HG03378 (cell line): Measurements from ENCODE around the gene MACROH2A1.

ENCODE experiments used
- ATAC-seq: cut with Tn5 transposase; IDR thresholded peaks from one replicate; pipeline ENCODE4 v1.9.1; 2021; ENCODE audit warnings: mild to moderate bottlenecking, moderate library complexity; ENCODE audit not compliant: unreplicated experiment

MACROH2A1 gene

DNA sequence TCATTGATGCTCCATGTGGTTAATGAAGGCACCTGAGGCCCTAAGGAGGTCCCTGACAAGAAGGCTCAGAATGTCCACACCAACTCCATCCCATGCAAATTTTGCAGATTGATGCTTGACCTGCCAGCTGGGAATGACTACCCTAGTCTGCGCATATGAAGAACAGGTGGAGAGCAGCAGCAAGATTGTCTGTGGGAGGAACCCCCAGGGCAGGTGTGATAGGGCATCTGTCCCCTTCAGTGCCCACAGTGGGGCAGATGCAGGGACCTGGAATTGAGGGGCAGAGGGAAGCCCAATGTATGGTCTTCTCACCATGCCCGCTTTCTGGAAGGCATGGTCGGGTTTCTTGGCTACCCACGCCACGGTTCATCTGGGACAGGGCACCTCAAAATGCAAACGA is 79.6 kb downstream of the MACROH2A1 start:
- no peak for ATAC-seq

DNA sequence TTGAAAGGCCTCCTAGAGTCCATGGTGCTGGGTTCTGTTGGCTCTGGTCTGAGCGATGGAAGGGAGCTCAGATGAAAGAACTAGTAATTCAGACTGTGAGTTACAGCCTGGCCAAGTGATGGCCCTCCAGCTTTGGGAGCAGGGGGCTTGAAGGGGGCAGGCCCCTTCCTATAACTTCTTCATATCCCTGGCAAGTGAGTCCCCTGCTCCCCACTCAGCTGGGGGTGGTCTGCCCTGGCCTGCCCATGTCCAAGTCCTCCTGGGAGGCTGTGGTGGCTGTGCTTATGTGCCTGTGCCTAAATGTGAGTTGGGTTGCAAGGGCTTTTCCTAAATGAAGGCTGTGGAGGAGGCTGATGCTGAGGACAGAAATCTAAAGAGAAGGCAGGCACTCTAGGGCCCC is 80.1 kb downstream of the MACROH2A1 start:
- ATAC-seq: no peak

DNA sequence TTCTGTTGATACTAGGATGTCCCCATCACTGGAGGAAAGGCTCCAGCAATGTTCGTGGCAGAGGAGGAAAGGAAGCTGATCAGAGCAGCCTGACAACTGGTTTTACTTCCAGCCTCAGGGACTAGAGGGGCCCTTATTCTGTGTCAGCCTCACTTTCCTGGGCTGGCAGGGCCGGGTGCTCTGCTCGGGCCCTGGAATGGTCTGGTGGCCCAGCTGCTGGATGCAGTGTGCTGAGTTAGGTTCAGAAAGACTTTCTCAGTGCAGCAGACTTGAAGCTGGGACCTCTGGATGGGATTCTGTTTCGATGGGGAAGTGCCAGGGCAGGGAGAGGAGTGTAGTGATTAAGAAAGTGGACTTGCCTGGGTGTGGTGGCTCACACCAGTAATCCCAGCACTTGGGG is 81.0 kb downstream of the MACROH2A1 start:
- ATAC-seq: no peak

DNA sequence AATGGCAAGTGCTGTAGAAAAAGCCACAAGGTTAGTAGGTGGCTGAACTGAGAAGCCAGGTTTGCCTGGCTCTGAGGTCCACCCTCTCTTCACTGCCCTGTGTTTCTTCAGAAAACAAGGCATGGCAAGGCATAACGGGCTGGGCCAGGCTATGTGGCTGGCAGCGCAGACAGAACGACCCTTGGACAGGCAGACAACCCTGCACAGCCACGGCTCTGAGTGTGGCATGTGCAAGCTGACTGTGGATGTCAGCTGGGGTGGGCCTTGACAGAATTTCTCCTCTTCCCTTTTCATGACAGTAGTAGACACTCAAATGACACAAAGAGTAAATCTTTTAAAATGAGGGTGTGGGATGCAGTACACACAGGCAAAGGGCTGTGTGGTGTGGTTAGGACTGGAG is 81.7 kb downstream of the MACROH2A1 start:
- ATAC-seq: no peak

DNA sequence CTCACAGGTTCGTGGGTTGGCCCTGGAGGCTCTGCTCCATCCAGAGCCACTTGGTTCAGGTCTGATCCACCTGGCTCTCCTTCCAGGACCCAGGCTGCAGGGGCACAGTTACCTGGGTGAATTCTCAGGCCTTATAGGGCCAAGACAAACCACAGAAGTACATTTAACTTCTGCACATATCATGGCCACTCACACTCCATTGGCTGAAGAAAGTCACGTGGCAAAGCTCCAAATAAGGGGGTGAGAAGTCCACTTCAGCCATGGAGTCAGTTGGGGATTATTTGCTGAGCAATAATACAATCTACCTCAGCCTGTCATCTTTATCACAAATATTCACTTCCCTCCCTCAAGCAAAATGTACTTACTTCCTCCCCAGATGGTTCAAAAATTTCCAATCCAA is 83.6 kb downstream of the MACROH2A1 start:
- no peak for ATAC-seq

DNA sequence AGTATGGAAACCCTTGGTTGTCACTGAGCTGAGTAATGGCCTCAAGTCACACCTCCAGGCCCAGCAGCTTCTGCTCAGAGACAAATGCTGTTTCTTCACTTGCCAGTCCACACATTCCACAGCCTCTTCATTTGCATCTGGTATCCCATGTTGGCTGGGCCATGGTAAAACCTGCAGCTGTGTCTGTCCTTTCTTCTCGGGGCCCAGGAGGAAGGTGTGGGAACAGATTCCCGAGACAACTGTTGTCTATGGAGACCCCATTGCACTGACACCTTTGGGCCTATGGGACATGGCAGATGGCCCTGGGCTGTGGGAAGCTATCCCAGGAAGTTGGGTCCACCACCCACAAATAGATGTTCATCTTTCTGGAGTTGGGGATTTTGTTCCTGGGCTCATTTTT is 85.1 kb downstream of the MACROH2A1 start:
- no peak for ATAC-seq

DNA sequence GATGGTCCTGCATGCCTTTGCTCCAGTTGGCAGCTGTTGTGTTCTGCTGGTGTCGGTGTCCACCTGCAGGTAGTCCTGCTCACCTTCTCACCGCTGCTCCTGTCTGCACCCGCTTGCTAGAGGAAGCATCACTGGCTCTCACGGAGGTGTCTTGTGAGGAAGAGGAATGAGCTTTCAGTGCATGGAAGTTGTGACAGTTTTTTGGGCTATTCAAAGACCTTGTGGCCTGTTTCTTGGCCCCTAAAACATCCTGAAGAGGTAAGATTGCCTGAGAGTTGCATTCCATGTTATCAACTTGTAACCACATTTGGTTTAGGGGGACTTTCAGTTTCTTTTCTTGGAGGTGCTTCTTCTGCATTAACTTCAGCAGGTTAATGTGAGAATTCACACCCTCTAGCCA is 85.6 kb downstream of the MACROH2A1 start:
- no peak for ATAC-seq

DNA sequence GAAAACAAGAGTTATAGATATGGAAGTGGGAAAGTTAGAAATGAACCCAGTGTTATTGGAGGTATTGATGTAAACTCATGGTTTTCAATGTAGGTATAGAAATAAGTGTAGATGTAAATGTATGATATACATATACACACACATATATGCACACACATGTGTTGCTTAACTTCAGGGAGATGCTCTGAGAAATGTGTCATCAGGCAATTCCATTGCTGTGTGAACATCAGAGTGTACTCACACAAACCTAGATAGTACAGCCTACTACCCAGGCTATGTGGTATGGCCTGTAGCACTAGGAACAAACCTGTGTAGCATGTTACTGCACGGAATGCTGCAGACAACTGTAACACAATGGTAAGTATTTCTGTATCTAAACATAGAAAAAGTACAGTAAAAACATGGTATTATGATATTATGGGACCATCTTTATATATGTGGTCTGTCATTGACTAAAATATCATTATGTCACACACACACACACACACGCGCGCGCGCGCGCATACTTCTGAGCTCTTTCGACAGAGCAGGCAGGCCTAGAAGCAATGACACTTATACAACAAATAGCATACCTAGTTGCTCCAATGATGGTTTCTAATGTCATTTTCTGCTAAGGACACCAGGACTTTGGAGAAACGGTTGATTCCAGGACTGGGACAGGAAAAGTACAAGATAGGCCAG is 86.6 kb downstream of the MACROH2A1 start:
- no peak for ATAC-seq

DNA sequence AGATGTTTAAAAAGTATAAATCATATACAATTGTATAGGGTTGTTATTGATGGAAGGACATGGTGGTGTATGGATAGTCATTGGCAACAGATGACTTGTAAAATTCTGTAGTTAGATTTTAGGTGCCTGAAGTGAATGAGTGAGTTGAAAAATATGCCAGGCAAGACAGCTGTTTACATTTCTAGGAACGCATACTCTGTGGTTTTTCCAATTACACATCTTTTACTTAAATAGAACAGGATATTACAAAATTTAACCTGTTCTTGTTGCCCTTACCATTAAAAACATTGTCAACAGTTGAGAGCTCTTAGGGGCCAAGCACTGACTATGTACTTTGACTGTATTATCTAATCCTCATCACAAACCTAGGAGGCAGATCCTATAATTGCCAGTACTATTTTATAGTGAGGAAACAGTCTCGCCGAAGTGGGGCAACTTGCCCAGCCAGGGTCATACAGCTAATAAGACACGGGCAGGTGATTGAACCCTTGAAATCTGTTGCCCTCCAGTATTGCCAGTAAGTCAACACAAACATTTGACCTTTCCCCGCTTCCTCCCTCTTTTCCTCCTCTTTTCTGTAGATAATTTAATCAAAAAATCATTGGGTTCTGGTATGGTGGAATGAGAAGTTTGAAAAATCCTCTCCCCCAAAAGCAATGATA is 88.6 kb downstream of the MACROH2A1 start:
- no peak for ATAC-seq

DNA sequence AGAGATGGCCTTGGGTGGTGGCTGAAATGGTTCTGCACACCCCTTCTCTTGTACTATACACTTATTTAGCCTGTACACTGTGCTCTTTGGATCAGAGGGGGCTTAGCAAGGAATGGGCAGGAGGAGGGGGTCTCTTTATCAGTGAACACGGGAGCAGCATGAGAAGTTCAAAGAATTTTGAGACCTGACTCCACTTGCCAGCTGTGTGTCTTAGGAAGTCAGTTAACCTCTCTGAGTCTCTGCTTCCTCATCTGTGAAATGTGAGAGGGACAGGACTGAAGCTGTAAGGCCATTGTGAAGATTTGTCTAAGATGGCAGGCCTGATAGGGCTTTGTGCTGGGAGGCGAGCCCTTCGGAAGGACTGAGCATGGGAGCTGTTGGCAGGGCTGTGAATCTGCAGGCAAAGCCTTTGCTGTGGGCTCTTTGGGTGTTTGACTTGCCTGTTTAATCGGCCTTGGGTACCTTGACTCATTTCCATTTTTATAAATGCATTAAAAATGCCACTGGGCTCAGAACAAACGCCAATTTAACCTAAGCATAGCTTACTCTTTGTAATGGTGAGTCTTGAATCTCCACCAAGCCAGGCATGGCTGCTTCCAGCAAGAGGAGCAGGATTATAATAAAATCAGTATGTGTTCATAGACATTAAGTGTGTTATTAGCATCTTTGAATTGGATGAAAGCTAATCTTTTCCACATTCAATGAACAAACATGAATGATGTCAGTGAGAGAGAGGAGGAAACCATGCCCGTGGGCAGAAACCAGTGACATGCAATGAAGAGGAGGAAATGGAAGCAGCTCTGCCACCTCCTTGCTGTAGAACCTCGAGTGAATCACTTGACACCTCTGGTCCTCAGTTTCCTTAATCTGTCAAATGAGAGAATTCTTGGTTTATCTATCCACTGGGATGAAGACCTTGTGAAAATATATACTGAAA is 89.4 kb downstream of the MACROH2A1 start:
- ATAC-seq: no peak

DNA sequence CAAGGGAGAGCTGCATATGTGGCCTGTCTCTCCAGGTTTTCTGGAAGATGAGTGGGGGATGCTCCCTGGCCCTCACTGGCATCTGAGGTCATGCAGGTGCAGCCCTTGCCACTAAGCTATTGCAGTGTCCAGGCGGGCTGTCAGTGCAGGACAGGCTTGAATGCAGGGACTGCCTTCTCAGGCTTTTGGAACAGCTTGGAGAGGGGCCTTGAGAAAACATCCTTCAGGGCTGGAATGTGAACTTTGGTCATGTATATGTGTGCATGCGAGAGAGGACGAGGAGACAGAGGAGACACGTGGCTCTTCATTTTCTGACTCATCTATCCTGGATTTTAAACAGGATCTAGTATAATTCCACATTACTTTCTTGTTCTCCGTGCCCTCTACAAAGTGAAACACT is 90.3 kb downstream of the MACROH2A1 start:
- ATAC-seq: no peak

DNA sequence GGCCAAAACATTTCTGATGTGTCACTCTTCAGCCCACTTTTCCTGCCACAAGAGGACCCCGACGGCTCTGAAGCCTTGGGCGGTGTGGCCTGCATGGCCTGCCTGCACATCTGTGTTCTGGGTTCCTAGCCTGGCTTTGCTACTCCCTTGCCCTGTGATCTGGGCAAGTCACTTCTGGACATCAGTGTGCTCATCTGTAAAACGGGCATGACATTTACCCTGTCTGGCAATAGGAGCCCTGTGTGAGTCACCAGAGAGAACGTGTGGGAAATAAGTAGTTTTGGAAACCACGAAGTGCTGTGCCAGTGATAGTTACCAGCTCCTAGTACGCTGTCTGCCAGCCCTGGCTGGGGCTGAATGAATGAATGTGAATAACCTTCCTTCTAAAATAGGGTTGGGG is 90.8 kb downstream of the MACROH2A1 start:
- no peak for ATAC-seq

DNA sequence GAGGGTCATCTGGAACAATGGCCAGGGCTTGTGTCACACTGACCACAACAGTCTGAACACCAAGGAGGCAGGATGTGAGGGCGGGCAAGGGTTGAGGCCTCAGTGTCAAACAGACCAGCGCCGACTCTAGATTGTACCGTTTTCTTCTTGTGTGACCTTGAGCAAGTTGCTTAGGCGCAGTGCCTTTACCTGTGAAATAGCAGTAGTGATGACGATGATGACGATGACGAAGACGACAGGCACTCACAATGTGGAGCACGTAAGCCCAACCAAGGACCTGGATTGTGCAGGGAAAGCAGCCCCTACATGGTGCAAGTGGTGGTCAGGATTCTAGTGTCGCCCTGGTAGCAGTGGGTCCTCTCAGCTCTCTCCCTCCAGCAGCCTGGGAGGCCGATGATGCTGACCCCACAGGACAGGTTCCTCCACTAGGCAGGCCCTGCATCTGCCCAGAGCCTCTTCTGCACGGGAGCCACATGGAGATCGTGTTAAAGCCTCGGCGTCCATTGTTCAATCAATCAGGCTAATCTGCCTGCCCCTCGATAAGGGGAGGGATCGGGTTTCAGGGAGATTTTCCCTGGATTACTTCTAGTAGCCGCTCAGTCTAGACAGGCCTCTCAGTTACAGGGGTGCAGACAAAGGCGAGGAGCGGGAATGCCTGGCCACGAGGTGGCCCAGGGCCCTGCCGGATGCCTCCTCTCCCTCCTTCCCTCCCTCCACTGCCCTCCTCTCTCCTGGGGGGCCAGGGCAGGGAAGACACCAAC is 91.7 kb downstream of the MACROH2A1 start:
- ATAC-seq: no peak

DNA sequence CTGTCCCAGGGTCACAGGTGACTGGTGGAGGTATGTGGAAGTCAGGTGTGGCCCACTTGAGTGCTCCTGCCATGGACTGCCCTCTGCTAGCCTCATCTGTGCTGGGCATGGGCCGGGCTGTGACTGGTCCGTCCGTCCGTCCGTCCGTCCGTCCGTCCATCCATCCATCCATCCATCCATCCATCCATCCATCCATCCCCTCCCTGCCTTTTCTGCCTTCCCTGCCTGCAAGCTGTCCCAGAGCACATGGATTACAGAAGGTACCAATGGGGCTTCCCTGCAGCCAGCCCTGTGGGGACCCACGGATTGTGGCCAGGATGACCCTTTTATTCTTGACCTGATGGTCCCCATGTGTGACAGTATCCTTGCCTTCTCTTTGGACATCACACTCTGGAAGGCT is 92.5 kb downstream of the MACROH2A1 start:
- no peak for ATAC-seq

DNA sequence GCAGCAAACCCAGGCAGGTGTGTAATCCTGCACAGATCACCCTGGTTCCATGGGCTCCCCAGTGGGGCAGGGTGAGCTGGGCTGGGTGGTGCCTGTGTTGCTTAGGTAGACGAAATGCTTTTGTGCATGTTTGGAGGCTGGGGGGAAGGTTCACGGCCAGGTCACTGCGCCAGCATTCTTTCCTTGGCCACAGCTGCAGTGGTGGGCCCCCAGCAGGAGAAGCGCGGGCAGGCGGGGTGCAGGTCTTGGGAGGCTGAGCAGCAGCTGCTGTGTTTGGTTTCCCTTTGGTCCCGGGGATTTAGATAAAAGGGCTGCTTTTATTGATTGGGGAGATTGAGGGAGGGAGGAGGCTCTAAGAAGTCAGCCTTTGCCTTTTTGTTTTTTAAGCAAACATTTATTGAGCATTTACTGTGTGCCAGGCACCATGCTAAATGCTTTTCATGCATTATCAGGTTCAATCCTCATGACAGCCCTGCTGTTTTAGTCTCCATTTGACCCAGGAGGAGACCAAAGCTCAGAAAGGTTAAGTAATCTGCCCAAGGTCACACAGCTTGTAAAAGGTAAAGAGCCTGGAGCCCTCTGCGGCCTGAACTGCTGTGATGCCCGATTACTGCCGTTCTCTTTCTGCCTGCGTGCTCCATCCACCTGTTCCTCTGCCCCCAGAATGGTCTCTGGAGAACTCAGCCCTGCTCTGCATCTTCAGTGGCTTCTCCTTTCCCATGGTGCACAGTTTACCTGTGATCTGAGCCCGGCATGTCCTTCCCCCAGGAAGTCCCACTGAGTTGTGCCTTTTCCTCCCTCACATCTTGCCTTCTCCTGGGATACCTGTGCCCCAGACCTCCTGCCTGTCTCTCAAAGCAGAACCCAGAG is 94.4 kb downstream of the MACROH2A1 start:
- ATAC-seq: no peak

DNA sequence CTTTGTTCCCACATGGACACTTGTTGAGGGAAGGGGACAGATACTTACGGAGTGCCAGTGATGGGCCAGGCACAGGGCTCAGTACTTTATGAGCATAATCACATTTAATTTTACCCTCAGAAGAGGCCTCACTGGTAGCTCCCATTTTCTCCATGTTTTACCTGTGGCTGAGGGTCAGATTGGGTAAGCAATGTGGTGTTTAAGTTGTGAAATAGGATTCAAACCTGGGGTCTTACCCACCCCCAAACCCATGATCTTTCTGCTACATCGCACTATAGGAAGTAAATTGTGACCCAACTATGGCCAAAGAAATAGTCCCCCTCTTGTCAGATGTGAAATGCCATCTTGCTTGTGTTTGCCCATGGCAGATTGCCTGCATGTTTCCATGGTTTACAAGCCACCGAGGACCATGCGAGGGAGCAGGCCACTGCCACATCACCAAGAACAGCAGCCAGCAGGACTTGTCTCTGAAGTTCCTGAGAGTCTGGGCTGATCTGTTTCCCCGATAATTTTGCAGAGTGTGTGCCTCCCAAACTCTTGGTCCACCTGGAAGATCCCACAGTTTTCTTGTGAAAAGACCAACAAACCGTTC is 95.4 kb downstream of the MACROH2A1 start:
- no peak for ATAC-seq

DNA sequence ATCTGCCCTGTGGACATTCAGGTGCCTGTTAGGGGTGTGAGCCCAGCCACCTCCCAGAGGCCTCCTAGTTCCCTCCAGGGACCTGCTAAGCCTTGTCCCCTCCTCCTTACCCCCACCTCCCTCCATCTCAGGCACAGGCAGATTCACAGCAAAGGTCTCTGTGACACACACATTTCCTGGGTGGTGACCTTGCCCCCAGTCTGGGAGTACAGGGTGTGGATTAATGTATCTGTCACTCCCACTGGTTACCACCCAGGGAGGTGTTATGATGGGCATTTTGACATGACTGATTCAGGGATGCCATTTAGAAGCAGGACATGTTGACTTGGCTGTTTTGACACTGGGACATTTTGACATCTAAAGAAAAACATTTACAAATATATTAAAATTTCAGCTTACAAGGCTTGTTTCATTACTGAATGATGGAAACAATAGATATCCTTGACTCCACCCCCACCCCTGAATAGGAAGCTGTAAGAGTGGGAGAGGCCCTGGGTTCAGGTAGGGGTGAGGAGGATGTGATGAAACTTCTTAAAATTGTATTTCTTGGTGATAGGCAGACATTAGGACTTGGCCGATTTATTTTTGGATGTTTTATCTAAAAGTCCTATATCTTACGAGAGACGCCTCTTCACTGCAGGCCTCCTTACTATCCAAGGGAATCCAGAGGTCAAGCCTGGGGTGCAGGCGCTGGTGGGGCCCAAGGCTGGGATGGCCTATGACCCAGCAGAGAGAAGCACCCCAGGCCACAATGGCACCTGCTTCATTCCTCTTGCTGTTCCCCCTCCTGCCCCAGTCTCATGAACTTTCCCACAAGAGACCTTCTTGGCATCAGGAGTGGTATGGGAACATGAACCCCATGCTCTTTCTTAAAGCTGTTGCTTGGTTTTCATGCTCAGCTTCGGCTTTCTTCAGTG is 101.9 kb downstream of the MACROH2A1 start:
- no peak for ATAC-seq

DNA sequence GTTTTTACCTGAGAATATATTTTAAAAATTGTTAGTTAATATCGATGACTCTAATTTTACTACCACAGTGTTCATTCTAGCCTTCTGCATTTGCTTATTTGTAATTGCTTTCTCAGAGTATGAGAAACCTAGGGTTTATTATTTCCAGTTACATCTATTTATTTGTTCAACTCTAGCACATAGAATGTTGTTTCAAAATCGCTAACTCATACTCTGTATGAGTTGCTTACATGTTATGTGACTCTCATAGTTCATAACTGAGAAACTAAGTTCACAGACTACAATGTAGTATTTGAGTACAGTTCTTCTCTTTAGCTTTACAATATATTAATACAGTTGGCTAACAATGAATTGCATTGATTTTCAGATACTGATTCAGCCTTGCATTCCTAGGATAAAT is 103.2 kb downstream of the MACROH2A1 start:
- ATAC-seq: no peak

DNA sequence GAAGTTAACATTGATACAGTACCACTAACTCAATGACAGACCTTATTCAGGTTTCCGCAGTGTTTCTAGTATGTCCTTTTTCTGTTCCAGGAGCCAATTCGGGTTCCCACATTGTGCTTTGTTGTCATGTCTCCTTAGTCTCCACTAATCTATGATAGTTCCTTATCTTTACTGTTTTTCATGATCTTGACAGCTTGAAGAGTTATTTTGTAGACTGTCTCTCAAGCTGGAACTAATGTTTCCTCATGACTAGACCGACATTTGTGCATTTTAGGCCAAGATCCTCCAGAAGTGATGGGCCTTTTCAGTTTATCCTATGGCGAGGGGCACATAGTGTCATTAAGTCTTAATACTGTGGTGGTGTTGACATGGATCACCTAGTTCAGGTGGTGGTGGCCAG is 104.2 kb downstream of the MACROH2A1 start:
- ATAC-seq: no peak
